Measurements from ENCODE around the gene CLN6.

CLN6 gene

DNA sequence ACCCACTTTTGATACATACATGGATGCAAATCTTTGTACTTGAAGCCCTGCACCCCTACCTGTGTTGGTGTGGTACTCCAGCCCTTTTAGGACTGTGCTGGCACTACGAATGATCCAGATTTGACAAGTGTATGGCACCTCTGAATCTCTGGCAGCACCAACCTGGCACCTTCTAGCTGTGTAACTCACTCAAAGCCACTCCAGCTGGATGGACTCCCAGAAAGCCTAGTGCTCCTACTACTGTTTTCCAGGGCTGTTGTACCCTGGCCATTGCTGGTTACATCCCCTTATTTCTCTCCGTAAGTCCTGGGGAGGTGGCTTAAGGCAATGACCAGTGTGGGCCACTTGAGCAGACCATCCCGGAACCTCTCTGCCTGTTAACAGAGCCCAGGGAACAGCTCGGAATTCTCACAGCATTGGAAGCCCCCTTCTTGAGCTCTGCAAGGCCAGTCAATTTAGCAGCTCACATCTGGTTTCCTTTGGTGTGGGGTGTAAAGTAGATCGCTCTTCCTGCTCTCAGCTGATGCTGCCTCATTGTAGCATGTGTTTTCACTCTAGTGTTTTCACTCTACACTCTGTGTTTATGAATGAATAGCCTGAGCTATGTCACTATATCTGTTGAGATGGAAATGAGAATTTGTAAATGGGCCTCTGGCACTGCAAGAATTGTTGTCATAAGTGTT is 36.6 kb downstream of the CLN6 start:
- Histone ChIP-seq H3K9ac (no peak overlapping the region), H3K27ac (no peak overlapping the region), H2AFZ (no peak overlapping the region), H3K4me2 (ENCODE audit: low read length) (no peak overlapping the region), H3K36me3 (ENCODE audit: control insufficient read depth, insufficient read depth, low read length) (no peaks in the 10 kb centered on the region), H3K4me3 (ENCODE audit: low read depth, low read length) (no peak overlapping the region), H3K27me3 (ENCODE audit: control insufficient read depth, insufficient read depth, low read length) (no peaks in the 10 kb centered on the region), H3K9me3 (ENCODE audit: control insufficient read depth, low read length) (no peaks in the 10 kb centered on the region), H3K79me2 (no peaks in the 10 kb centered on the region), H3K4me1 (no peaks in the 10 kb centered on the region)
- TF ChIP-seq, protein P1, sequence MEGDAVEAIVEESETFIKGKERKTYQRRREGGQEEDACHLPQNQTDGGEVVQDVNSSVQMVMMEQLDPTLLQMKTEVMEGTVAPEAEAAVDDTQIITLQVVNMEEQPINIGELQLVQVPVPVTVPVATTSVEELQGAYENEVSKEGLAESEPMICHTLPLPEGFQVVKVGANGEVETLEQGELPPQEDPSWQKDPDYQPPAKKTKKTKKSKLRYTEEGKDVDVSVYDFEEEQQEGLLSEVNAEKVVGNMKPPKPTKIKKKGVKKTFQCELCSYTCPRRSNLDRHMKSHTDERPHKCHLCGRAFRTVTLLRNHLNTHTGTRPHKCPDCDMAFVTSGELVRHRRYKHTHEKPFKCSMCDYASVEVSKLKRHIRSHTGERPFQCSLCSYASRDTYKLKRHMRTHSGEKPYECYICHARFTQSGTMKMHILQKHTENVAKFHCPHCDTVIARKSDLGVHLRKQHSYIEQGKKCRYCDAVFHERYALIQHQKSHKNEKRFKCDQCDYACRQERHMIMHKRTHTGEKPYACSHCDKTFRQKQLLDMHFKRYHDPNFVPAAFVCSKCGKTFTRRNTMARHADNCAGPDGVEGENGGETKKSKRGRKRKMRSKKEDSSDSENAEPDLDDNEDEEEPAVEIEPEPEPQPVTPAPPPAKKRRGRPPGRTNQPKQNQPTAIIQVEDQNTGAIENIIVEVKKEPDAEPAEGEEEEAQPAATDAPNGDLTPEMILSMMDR (IDR thresholded peaks at IDR 0.05): no peak

DNA sequence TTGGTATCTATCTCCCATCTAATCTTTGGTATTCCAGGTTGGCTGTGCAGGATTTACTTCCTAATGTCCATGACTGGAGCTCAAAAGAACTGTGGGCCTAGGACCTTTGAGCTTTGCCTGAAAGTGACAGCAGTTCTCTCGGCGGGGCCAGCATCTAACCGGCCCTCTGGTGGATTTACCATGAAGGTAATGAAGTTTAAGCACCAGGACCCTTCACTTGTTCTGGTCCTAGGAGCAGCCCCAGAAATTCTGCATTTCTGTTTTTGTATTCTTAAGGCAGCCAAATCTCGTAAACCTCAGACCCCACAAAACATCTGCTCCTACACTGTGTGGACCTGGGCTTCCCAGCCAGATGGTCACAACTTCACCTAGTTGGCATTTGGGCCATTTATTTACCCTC is 37.4 kb downstream of the CLN6 start:
- Histone ChIP-seq H2AFZ (no peak overlapping the region), H3K27me3 (ENCODE audit: control insufficient read depth, insufficient read depth, low read length) (no peaks in the 10 kb centered on the region), H3K4me3 (ENCODE audit: low read depth, low read length) (no peak overlapping the region), H3K9ac (no peak overlapping the region), H3K36me3 (ENCODE audit: control insufficient read depth, insufficient read depth, low read length) (no peaks in the 10 kb centered on the region), H3K27ac (no peak overlapping the region), H3K79me2 (no peaks in the 10 kb centered on the region), H3K4me2 (ENCODE audit: low read length) (no peak overlapping the region), H3K4me1 (no peaks in the 10 kb centered on the region), H3K9me3 (ENCODE audit: control insufficient read depth, low read length) (no peaks in the 10 kb centered on the region)
- TF ChIP-seq, protein P1 (IDR thresholded peaks at IDR 0.05): no peak

DNA sequence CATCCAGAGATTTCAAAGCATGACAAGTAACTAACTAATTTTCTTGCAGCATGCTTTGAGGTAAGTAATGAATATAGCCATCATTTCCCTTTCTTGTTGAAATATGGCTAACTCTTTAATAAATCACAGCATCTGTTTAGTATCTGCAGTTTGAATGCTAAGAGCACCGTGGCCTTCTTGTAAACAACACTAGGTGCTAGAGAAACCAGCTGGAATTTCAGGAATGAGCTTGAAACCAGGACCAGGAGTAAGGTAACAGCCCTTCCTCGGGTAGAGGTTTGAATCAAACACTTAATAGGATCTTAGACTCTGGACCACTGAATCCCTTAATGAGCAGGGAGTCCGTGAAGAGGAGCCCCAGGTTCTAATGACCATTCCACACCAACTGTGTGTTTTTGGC is 38.0 kb downstream of the CLN6 start:
- H3K27ac ChIP-seq: no peak overlapping the region
- TF ChIP-seq, protein P1 (IDR thresholded peaks at IDR 0.05): no peak
- H3K79me2 ChIP-seq: no peaks in the 10 kb centered on the region
- H2AFZ ChIP-seq: no peak overlapping the region
- no peaks in the 10 kb centered on the region for H3K4me1 ChIP-seq
- no peaks in the 10 kb centered on the region for H3K9me3 ChIP-seq (ENCODE audit: control insufficient read depth, low read length)
- H3K36me3 ChIP-seq (ENCODE audit: control insufficient read depth, insufficient read depth, low read length): no peaks in the 10 kb centered on the region
- H3K4me2 ChIP-seq (ENCODE audit: low read length): no peak overlapping the region
- no peak overlapping the region for H3K9ac ChIP-seq
- H3K27me3 ChIP-seq (ENCODE audit: control insufficient read depth, insufficient read depth, low read length): no peaks in the 10 kb centered on the region
- H3K4me3 ChIP-seq (ENCODE audit: low read depth, low read length): no peak overlapping the region

DNA sequence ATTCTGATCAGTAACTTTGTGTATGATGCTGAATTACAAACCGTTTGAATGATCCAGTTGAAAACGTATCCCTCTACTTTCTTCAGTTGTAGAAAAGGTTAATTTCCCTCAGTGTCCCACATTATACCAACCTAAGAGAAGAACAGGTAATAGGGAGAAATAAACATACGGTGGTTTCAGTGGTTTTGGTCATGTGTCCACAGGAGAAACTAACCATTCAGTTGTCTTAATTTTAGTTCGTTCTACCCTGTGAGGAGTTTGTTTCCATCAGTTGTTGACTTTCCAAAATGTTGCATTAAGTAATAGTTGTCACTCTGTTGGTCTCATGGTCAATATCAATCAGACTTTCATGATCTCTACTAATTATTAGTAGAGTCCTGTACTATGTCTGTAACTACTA is 39.5 kb downstream of the CLN6 start:
- no peak overlapping the region for H3K4me3 ChIP-seq (ENCODE audit: low read depth, low read length)
- H3K79me2 ChIP-seq: no peaks in the 10 kb centered on the region
- H3K9me3 ChIP-seq (ENCODE audit: control insufficient read depth, low read length): no peaks in the 10 kb centered on the region
- TF ChIP-seq, protein P1 (IDR thresholded peaks at IDR 0.05): no peak
- no peaks in the 10 kb centered on the region for H3K4me1 ChIP-seq
- no peak overlapping the region for H3K27ac ChIP-seq
- no peaks in the 10 kb centered on the region for H3K36me3 ChIP-seq (ENCODE audit: control insufficient read depth, insufficient read depth, low read length)
- no peaks in the 10 kb centered on the region for H3K27me3 ChIP-seq (ENCODE audit: control insufficient read depth, insufficient read depth, low read length)
- no peak overlapping the region for H2AFZ ChIP-seq
- H3K4me2 ChIP-seq (ENCODE audit: low read length): no peak overlapping the region
- H3K9ac ChIP-seq: no peak overlapping the region

DNA sequence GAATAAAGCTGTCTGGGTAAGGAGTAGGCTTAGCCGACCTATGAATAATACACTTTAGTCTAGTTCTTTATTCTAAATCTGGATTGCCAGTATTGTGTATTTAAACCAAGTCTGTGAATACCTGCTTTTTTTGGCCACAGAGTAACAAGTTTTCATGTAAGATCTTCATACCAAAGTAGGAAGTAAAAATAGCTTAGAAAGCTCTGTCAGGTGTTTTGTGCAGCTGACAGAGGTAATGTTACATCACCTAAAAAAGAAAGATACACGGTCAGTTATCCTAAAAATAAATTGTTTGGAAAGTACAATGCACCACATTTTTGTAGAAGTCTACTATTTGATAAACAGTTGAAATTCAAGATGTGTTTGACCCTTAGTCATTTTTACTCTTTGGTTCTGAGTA is 40.9 kb downstream of the CLN6 start:
- H3K4me1 ChIP-seq: no peaks in the 10 kb centered on the region
- H2AFZ ChIP-seq: no peak overlapping the region
- H3K36me3 ChIP-seq (ENCODE audit: control insufficient read depth, insufficient read depth, low read length): no peaks in the 10 kb centered on the region
- H3K9me3 ChIP-seq (ENCODE audit: control insufficient read depth, low read length): no peaks in the 10 kb centered on the region
- H3K4me3 ChIP-seq (ENCODE audit: low read depth, low read length): no peak overlapping the region
- H3K9ac ChIP-seq: no peak overlapping the region
- no peak overlapping the region for H3K4me2 ChIP-seq (ENCODE audit: low read length)
- TF ChIP-seq, protein P1 (IDR thresholded peaks at IDR 0.05): no peak
- H3K79me2 ChIP-seq: no peaks in the 10 kb centered on the region
- no peaks in the 10 kb centered on the region for H3K27me3 ChIP-seq (ENCODE audit: control insufficient read depth, insufficient read depth, low read length)
- no peak overlapping the region for H3K27ac ChIP-seq

All from parathyroid adenoma (tissue), 2 donors.